ENCODE results near the gene MALRD1. TPM values are rescaled to one million over a fixed set of nuclear protein-coding genes. Genes with fewer than 3 reads are reported as not detected.

MALRD1 gene
- total RNA-seq, 1 experiment from 2014 or later, result not detected

DNA sequence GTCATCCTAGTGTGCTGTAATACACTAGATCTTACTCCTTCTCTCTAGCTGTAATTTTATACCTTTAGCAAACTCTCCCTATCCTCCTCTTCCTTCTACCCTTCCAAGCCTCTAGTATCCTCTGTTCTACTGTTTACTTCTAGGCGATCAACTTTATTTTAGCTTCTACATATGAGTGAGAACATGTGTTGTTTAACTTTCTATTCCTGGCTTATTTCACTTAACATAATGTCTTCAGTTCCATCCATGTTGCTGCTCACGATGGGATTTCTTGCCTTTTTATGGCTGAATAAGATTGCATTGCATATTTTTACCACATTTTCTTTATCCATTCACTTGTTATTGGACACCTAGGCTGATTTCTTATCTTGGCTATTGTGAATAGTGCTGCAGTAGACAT, 318.6 kb downstream of the MALRD1 start:
- no peak for DNase-seq (ENCODE audit: low read depth)

DNA sequence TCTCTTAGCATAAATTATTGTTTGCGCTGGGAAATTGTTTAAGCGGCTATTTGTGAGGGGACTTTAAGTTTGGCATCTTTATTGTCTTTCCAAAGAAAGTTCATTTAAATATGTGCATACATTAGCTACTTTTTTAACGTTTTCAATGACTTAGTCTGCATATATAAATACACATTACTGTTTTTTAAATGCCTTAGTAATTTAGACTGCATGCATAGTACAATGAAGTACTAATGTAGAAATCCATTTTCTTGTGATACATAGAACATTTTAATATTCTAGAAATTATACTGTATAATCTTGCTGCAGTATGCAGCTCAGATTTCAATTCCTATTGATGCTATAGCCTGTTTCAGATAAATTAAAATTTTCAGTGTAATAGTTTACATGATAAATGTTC, 325.4 kb downstream of the MALRD1 start:
- DNase-seq (ENCODE audit: low read depth), result no peak

DNA sequence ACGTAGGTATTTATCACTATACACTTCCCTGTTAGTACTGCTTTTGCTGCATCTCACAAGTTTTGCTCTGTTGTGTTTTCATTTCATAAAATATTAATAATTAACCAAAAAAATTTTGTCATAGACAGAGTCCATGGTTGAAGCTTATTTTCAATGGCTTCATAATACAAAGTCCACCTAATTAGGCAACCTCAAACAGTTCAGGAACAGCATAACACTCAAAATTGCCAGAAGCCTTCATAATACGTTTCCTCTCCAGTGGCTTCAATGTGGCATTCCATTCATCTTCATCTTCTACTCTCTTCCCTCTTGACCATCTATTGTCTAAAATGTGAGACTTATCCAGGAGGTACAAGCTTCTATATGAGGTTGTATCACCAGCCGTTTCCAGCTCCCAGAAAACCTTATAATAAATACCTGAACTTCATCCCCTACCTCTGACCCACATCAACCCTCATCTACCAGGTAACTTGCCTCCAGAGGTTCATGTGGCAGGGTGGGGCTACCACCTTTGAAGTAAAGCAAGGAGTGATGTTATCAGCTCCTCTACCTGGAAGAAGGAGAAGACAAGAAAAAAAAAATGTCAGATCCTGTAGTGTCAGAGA, 337.3 kb downstream of the MALRD1 start:
- no peak for DNase-seq (ENCODE audit: low read depth)

DNA sequence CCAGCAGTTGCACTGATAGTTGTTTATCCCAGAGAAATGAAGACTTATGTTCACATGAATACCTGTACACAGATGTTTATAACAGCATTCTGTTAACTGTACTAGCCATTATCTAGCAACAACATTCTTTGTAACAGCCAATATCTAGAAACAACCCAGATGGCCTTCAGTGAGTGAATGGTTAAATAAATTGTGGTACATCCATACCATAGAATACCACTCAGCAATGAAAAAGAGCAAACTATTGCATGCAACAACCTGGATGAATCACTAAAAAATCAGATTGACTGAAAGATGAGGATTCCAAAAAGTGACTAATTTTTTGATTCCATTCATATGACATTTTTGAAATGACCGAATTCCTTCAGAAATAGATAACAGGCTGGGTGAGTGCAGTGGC, 360.3 kb downstream of the MALRD1 start:
- no peak for DNase-seq (ENCODE audit: low read depth)

DNA sequence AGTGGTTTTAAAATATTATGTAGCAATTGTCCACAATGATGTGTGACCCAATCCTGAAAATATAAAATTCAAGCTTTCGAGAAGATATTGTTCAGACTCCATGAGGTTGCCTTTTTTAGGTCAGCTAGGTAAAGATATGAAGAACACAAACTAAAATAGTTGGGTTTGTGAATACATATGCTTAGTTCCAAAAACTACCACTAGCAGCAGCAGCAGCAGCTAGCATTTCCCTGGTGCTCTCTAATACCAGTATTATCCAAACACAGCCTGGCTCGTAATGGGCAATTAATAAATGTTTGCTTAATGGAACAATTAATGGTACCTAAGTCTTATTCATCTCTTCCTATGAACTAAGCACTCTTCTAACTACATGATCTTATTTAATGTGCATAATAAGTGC, 362.5 kb downstream of the MALRD1 start:
- no peak for DNase-seq (ENCODE audit: low read depth)

DNA sequence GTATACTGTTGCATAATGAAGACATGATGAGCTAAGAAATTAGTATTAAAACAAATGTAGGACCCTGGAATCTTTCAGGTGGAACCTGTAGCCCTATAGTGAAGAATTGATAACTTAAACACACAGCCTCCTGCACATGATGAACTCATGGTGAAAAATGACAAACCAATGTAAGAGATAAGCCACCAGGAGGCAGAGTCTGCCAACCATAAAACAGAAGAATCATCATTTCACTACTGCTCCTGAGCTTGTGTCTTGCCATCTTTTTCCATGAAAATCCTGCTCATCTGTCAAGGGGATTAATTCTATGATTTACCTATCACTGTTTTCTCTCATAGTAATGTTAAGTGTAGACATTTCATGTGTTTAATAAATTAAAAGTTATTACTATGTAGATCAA, 363.9 kb downstream of the MALRD1 start:
- DNase-seq (ENCODE audit: low read depth), result no peak

DNA sequence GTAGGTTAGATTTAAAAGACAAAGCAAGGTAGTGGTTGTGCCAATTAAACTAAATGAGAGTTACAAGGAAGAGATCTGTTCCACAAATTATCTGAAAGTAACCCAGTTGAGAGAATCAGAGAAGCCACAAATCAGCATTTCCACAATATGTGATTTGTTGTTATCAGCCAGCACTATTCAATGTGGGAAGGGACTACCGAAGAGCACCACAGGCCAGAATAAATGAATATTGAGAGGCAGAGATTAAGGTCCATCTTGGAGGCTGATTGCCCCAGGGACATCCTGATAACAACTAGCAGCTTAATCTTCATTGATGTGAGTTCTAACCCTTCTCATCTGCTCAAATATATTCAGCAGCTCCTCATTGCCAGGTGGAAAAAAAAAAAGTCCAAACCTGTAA, 367.6 kb downstream of the MALRD1 start:
- no peak for DNase-seq (ENCODE audit: low read depth)

DNA sequence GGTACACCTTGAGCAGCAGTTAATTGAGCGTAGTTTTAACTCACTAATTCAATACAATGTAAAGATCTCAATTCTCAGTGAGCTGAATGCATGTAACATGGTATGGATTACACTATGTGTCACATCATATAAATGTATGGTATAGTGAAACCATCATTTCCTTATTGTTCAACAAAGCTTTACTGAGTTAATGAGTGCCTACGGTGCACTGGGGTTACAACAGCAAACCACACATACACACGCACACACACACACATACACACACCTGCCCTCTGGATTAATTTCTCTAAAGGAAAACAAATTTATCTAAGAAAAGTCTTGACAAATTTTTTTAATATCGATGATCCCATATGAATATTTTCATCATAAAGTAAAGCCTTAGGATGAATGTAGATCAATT, 369.1 kb downstream of the MALRD1 start:
- no peak for DNase-seq (ENCODE audit: low read depth)

DNA sequence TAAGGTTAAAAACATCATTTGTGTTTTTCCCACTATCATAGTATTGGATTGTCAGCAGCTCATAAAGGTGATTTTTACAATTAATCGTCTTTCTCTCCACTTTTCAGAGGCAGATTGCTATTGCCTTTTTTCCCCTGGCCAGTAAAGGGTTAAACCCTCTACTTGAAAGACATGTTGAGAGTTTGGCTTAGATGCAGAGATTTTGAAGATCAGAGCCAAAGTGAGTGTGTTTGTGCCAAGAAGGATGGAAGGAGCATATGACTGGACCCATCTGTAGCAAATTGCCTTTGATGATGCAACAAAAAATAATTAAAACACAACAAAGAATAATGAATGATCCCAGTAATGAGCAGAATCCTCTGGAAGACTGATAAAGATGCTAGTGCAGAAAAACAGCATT, 373.1 kb downstream of the MALRD1 start:
- no peak for DNase-seq (ENCODE audit: low read depth)

DNA sequence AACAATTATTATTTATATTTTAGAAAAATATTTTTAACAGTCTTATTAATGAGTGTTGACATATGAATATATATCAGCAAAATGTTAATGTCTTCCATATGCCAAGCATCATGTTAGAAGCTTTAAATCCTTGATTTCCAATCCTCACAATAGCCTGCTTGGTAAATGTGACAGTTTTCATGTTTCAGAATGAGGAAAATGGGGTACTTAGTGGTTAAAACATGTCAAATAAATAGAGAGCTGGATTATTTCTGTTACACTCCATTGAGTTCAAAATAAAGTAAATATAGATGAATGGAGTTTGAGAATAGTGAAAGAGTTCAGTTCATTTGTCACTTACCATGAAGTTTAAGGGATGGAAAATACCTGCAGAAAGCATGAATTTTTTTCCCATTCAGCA, 377.4 kb downstream of the MALRD1 start:
- no peak for DNase-seq (ENCODE audit: low read depth)

DNA sequence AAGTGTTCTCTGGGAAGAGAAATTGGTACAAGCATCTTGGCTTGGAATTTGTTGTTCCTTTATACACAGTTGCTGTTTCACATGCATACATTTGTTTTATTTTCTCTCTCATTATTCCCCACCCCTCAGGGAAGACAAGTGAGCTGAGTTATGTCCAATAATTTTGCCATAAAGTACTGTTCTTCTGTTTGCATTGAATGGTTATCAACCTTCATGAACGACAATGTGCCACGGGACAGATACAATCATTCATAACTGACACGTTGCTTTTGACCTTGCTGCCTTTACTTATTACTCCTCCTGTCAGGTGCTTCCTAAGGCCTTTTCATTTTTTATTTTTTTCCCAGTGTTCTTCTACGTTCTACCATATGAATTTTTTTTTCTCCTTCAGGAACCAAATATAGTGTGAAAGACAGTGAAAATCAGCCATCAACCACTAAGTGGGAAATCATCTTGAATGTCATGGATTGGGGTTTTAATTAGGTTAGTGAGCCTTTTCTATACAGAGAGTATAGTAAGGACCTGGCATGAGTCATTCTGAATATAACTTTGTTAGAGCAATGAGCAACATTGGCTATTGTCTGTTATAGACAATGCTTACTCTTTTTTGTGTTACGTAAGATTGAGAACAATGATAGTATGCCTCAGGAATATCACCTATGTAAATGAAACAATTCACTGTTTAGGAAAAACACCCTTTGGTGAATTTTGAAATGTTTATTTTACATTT, 383.2 kb downstream of the MALRD1 start:
- no peak for DNase-seq (ENCODE audit: low read depth)

DNA sequence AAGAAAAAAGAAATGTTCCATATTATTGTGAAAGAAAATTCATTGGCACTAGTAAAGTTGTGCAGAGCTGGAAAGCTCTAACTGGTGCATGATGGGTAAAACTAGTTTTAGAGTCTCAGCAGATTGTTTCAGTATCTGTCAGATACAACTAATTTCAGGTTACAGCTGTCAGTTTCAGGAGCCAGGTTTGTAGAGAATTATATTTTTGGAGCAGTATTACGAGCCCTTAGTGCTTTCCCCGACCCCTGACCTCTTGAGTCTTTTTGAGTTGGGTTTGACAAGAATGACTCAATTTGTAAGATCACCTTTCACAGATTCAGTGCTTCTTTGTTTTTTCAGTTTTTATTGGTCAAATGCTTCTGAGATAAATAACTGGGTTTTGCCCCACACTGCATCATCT, 401.3 kb downstream of the MALRD1 start:
- no peak for DNase-seq (ENCODE audit: low read depth)

DNA sequence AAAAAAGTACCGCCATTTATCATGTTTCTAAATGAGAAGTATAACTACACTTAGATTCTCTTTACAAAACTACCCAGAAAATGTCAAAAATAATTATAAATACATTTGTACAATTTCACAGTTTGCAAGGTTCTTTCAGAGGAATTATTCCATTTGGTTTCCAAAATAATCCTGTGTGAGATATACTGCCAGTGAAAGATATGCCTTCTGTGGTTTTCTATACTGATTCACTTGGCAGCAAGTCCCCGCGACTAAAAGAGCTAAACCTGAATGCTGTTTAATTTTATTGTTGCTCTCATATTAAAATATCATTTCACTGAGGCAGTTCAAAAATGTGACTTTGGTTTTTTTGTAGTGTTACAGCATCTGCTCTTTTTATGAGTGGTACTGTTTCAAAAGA, 402.8 kb downstream of the MALRD1 start:
- no peak for DNase-seq (ENCODE audit: low read depth)

DNA sequence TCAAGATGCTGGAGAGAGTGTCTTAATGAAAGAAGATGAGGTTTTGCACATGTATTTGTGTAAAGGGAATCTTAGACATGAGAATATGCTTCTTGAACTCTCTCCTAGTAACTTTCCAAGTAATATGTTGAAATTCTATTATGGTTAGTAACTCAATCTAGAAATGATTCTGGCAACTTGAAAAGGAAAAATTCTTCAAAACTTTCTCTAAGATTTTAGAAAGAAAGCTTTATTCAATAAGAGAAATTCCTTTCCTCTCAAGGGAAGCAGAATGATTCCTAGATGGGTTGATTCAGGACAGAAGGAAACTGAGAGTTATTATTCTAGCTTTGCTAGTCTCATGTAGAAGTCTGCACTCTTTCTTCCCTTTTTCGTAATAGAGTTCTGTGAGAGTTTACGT, 403.3 kb downstream of the MALRD1 start:
- DNase-seq (ENCODE audit: low read depth), result no peak

DNA sequence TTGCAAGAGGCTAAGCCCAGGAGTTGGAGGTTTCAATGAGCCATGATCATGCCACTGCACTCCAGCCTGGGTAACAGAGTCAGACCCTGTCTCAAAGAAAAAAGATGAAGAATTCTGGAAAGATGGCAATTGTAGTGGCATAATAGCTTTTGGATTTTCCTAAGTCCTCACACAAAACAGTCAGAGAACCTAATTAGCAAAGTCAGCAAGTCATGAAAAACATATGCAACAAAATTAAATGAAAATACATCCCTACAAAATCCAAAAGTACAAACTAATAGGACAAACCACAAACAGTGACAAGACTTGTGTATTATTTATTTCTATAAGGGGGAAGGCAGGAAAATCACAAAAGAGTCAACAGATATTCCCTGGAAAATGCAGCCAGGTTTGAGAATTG, 405.4 kb downstream of the MALRD1 start:
- DNase-seq (ENCODE audit: low read depth), result no peak

DNA sequence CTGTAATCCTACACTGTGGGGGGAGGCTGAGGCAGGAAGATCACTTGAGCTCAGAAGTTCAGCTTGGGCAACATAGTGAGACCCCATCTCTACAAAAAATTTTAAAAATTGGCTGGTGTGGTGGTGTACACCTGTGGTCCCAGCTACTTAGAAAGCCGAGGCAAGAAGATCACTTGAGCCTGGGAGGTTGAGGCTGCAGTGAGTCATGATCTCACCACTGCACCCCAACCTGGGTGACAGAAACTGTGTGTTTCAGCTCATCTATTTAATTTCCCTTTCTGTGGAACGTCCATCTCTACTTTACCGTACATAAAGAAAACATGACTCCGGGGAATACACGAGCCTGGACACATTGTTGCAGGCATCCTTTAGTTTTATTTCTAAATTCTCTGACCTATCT, 413.0 kb downstream of the MALRD1 start:
- no peak for DNase-seq (ENCODE audit: low read depth)

DNA sequence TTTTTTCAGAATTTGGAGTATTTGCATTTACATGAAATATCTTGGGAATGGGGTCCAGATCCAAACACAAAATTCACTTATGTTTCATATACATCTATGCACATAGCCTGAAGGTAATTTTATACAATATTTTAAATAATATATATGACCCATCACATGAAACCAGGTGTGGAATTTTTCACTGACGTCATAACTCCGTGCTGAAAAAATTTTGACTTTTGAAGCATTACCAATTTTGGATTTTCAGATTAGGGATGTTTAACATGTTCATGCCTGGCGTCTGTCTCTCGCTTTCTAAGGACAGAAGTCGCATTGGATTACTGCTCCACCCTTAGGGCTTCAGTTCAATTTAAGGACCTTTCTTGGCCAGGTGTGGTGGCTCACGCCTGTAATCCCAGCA, 418.1 kb downstream of the MALRD1 start:
- DNase-seq (ENCODE audit: low read depth), result no peak

DNA sequence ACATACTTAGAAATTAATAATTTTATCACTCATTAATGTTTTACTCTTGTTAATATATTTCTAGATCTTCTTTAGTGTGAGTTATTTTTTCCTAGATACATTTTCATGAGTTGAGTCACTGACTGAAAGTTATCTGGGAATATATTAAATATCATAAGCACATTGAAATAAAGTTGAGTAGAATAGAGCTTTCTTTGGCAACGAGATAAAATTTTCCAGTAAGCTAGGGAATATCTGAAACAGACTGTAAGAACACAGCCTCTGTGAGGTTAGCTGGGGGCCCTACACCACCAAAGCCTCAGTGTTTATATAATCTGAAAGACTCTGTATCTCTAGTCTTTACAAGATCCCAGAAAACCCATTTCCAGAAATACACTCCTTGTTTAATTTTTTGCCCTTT, 419.8 kb downstream of the MALRD1 start:
- DNase-seq (ENCODE audit: low read depth), result no peak

DNA sequence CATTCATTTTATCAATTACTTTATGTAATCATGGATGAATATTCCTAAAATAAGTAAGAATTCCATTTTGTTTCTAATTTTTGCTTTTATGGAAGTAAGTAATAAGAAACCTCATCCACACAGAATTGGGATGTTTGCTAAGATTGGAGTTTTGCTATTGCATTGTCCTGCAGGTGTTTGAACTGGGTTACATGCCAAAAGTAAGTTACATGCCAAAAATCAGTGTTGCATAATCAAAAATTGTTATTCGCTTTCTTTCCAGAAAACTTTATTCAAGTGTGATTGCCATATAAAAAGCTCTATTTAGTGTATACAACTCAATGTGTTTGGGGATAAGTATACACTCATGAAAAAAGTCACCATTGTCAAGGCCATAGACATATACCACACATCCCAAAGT, 420.9 kb downstream of the MALRD1 start:
- no peak for DNase-seq (ENCODE audit: low read depth)

DNA sequence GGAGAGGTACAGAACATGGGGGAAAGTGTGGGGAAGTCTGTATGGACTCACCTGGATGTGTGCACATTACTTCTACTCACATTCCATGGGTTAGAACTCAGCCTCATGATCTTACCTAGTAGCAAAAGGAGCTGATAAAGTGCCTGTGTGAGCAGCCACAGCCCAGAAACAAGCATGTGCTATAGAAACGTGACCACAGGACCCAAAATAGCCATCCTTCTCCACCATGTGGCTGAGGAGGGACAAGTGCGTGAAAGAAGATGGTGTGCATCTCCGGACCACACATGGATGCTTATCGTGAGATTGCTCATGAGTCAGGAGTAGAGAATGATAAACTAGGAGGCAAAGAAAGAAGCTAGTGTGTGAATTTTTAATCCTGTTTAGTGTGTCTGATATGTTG, 431.3 kb downstream of the MALRD1 start:
- DNase-seq (ENCODE audit: low read depth), result no peak

DNA sequence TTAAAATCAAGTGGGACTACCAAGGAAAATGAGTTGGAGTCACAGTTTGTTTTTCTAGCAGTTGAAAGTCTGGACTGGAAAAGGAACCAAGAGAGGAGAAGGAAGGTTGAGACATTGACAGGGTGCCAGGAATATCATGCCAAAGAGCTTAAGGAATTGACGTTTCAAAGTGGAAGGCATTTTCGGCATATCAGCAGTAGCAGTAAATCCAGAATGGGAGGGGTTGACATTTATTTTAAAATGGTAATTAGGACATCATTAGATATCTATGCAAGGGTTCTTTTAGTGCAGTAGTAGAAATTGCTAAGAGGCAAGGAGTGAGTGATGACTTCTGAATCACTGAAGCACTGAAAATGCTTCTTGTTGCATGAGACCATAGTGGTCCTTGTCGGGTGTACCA, 431.8 kb downstream of the MALRD1 start:
- DNase-seq (ENCODE audit: low read depth), result no peak

DNA sequence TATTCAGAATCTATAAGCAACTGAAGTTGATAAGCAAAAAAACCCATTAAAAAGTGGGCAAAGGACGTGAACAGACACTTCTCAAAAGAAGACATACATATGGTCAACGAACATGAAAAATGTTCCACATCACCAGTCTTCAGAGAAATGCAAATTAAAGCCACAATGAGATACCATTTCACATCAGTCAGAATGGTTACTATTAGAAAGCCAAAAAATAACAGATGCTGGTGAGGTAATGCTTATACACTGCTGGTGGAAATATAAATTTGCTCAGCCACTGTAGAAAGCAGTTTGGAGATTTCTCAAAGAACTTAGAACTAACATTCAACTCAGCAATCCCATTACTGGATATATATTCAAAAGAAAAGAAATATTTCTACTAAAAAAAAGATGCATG, 434.8 kb downstream of the MALRD1 start:
- no peak for DNase-seq (ENCODE audit: low read depth)

DNA sequence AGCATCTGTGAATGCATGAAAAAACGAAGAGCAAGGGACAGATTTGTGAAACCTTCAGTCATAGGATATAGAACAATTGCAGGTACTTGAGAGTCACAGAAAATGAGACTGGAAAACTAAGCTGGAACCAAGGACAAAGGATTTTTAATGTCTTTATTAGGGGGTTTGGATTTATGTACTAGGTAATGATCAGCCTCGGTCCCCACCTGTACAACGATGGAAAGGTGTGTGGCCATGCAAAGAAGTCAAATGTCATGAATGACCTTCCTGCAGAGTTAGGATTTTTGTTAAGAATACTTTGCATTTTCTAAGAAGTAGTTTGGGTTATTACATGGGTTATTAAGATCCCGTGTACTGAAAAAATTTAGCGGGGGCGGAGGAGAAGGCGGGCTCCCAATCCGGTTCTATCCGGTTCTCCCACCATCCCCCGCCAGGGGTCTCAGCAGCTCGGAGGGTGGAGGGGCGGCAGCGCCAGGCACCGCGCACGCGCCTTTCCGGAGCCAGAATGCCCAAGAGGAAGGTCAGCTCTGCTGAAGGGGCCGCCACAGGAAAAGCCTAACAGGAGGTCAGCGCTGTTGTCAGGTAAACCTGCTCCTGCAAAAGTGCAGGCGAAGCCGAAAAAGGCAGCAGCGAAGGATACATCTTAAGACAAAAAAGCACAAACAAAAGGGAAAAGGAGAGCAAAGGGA, 440.1 kb downstream of the MALRD1 start:
- peak; percentile 23 for DNase-seq (ENCODE audit: low read depth)

Data from Daoy (cell line).